ENCODE data around the gene TSPOAP1. TPM values are rescaled to one million over a fixed set of nuclear protein-coding genes. Genes with fewer than 3 reads are reported as not detected.

Gene TSPOAP1
- total and polyA plus RNA-seq, 10 of the 15 experiments (the other 5 are each of a cell fraction or from before 2014, with no cell fraction given) = 0.58 to 16.4 (median 4.2) TPM; not detected in 1

- TF ChIP-seq E2F4 (IDR thresholded peaks at IDR 0.05; ENCODE audit: low read depth, low read length) (no peak), NBN (IDR thresholded peaks at IDR 0.05) (peak; percentile 92), CBFB (IDR thresholded peaks at IDR 0.05; ENCODE audit: low read depth) (peak; percentile 100), MTA3 (IDR thresholded peaks at IDR 0.05; ENCODE audit: borderline replicate concordance, low read length) (no peak), SPI1 (IDR thresholded peaks at IDR 0.05; ENCODE audit: borderline replicate concordance, insufficient read depth, low read depth, low read length) (no peak), POLR2AphosphoS5 (IDR thresholded peaks at IDR 0.05; ENCODE audit: low read length) (peak; percentile 97), CTCF (IDR thresholded peaks at IDR 0.05 in 2 of 3, conservative IDR thresholded peaks at IDR 0.05 in 1 of 3; ENCODE audit: control insufficient read depth in 2 of 3, extremely low read depth in 1 of 3, insufficient read depth in 1 of 3, low read depth in 3 of 3, low read length in 3 of 3) (no peak), RAD51 (IDR thresholded peaks at IDR 0.05) (peak; percentile 90), ZBTB33 (IDR thresholded peaks at IDR 0.05) (no peak), HCFC1 (IDR thresholded peaks at IDR 0.05; ENCODE audit: low read length) (peak; percentile 55), BCL11A (IDR thresholded peaks at IDR 0.05; ENCODE audit: low read depth, low read length) (no peak; the same call in 1 of the 2 replicates), BHLHE40 (IDR thresholded peaks at IDR 0.05; ENCODE audit: borderline replicate concordance in 1 of 2, low read depth in 2 of 2, low read length in 1 of 2) (peak in 1 of 2 experiments; percentile 54; a peak in 2 of 4 replicates), PKNOX1 (IDR thresholded peaks at IDR 0.05) (peak; percentile 37; the same call in 1 of the 2 replicates), TBL1XR1 (IDR thresholded peaks at IDR 0.05; ENCODE audit: low read depth, low read length) (peak; percentile 36), MXI1 (IDR thresholded peaks at IDR 0.05; ENCODE audit: low read depth, low read length) (peak; percentile 76)
- TF ChIP-seq, protein P1, sequence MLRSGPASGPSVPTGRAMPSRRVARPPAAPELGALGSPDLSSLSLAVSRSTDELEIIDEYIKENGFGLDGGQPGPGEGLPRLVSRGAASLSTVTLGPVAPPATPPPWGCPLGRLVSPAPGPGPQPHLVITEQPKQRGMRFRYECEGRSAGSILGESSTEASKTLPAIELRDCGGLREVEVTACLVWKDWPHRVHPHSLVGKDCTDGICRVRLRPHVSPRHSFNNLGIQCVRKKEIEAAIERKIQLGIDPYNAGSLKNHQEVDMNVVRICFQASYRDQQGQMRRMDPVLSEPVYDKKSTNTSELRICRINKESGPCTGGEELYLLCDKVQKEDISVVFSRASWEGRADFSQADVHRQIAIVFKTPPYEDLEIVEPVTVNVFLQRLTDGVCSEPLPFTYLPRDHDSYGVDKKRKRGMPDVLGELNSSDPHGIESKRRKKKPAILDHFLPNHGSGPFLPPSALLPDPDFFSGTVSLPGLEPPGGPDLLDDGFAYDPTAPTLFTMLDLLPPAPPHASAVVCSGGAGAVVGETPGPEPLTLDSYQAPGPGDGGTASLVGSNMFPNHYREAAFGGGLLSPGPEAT (IDR thresholded peaks at IDR 0.05; ENCODE audit: low read depth) = peak; percentile 45; the same call in 1 of the 2 replicates
Measured at GRCh38 chr17:58331815-58332777, 3.5 kb upstream of the TSPOAP1 start (continued).

All from GM12878 (cell line).